ENCODE results near the gene ZNF428.
"Not testable (repeated sequence)": the region's sequence is repeated elsewhere in the genome, so short reads cannot be mapped to it uniquely, and the experiment has no call there.

Gene ZNF428

GRCh38 chr19:43616306-43616705 is 3.1 kb downstream of the ZNF428 start:
- DNase-seq, result no peak

- DNase-seq, result no peak
Observed at GRCh38 chr19:43612374-43612773, 7.1 kb downstream of the ZNF428 start.

- no peak for DNase-seq
Observed at GRCh38 chr19:43611788-43612187, 7.6 kb downstream of the ZNF428 start, which contains the start of gene SRRM5. TSS of gene SRRM5 (plus strand) at chr19:43612088. CDS start at chr19:43612122, 34 bp downstream.

GRCh38 chr19:43610493-43610892 is 8.9 kb downstream of the ZNF428 start:
- no peak for DNase-seq

- no peak for DNase-seq
Observed at GRCh38 chr19:43609872-43610271, 9.6 kb downstream of the ZNF428 start.

- DNase-seq, result no peak
Observed at GRCh38 chr19:43607238-43608205, 11.9 kb downstream of the ZNF428 start.

- DNase-seq, result peak; percentile 68
Observed at GRCh38 chr19:43606569-43607229, 12.7 kb downstream of the ZNF428 start.

- DNase-seq, result no peak
Observed at GRCh38 chr19:43605875-43606568, 13.4 kb downstream of the ZNF428 start.

GRCh38 chr19:43600326-43600725 is 19.1 kb downstream of the ZNF428 start:
- DNase-seq, result not testable (repeated sequence)

GRCh38 chr19:43599635-43600295 is 19.7 kb downstream of the ZNF428 start:
- no peak for DNase-seq

GRCh38 chr19:43598445-43599240 is 20.8 kb downstream of the ZNF428 start:
- no peak for DNase-seq

- DNase-seq, result no peak
Observed at GRCh38 chr19:43597876-43598275, 21.6 kb downstream of the ZNF428 start.

- no peak for DNase-seq
Observed at GRCh38 chr19:43596842-43597461, 22.5 kb downstream of the ZNF428 start.

GRCh38 chr19:43595999-43596841 is 23.2 kb downstream of the ZNF428 start, which contains the start of the genes IRGQ and ZNF576:
TSS of gene IRGQ (minus strand) at chr19:43596134. CDS start at chr19:43595338, 796 bp downstream.
TSS of gene ZNF576 (plus strand) at chr19:43596595. CDS start at chr19:43597109, 514 bp downstream.
- peak; percentile 99 for DNase-seq

GRCh38 chr19:43595605-43595998 is 23.8 kb downstream of the ZNF428 start:
- no peak for DNase-seq

- DNase-seq, result peak; percentile 59
Observed at GRCh38 chr19:43594710-43595604, 24.5 kb downstream of the ZNF428 start.

GRCh38 chr19:43594081-43594697 is 25.2 kb downstream of the ZNF428 start:
- DNase-seq, result no peak

- no peak for DNase-seq
Observed at GRCh38 chr19:43592800-43593350, 26.6 kb downstream of the ZNF428 start.

Data from NCI-H526 treated with DMSO at 0.1 percent for 48 hours (cell line).